Amniotic stem cell (primary cell): Measurements from ENCODE around the gene NBAS.
A peak's percentile ranks its signal among the peaks of the same experiment; 100 is the strongest.

Experiments
- DNase-seq: peaks from one replicate; lab custom pipeline; 2025; lab: John Stamatoyannopoulos, UW

The NBAS gene

DNA sequence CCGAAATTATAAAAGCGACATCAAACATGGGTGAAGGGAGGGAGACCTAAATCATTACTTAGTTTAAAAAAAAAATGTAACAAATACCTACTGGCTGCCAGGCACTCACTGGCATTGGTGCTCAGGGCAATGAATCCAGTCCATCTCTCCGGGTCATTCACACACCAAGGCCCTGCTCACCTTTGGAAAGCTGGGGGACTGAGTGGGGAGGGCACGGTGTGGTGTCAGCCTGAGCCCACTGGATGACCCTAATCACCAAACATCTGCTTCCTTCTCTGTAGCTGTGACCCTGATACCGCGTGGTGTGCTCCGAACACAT, 30.2 kb upstream of the NBAS start:
- DNase-seq = no peak

DNA sequence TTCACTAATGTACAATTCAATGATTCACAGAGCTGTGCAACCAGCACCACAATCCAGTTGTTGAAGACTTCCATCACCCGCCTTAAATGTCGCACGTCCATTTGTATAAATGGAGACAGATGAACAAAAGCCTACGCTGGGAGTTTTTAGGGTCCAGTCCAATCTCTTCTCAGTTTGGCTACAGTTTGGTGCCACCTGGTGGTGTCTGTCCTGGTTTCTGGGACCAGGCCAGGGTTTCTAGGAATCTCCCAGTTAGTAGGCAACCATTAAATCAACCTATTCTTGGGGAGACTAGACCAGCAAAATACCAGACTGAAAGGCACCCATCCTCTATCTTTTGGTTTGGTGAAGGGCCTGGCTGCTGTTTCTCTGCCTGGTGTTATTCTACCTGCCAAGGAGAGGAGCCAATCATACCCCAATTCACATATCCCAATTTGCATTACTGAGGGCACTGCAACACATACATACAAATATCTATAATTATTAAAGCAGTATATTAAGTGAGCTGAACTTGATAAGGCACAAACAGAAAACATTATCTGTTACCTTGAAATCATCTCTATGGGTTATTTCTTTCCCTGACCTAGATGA, 27.3 kb upstream of the NBAS start:
- DNase-seq = peak; percentile 18

DNA sequence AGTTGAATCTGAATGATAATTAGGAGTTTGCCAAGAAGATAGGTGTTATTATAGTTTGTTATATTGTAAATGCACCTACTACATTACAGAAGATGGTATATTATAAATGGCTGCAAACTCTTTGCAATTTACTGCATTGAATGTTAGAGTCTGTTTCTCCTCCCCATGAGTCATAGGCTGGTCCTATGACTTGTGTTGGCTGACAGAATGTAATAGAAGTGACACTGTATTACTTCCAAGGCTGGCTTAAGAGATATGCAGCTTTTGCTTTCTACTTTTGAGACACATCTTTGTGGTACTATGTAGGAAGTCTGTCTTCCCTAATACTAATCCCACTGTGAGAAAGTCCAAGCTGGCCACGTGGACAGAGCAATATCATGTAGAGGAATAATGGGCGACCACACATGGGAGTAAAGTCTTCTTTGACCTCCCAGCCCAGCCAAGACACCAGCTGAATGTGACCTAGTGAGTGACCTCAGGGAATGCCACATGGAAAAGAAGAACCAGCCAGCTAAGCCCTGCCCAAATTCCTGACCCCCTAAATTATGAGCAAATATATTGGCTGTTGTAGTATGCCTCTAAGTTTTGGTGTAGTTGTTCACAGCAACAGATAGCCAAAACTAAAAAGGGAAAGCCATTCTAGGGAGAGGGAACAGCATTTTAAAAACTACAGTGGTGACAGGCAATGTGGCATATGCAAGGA, 23.8 kb upstream of the NBAS start:
- no peak for DNase-seq

DNA sequence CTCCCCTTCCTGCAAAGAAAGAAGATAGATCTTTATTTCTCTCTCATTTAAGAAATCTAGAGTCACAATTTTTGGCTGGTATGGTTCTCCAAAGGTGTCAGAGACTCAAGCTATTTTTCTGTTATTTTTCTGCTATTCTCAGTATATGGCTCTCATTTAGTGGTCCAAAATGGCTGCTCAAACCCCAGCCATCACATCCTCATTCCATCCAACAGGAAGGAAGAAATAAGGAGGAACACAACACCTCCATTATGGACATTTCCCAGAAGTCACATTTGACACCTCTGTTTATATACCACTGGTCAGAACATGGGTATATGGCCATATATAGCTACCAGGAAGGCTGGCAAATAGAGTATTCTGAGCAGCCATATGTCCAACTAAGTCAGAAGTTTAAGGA, 23.2 kb upstream of the NBAS start:
- no peak for DNase-seq

DNA sequence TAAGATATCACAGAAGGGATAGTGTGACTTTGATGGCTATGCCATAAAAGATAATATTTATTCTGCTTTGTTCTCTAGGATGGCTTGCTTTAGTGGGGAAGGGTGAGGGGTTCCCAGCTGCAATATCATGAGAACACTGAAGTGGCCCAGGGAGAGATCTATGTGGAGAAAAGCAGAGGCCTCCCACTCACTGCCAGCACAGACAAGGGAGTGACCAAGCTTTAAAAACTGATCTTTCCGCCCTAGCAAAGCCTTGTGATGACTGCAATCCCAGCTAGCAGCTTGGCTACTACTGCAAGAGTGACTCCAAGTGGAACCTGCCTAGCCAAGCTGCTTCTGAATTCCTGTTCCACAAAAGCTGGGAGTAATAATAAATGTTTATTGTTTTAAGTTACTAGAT, 22.7 kb upstream of the NBAS start:
- DNase-seq = no peak

GRCh38 chr2:15582710-15583357, 21.7 kb upstream of the NBAS start:
- no peak for DNase-seq

DNA sequence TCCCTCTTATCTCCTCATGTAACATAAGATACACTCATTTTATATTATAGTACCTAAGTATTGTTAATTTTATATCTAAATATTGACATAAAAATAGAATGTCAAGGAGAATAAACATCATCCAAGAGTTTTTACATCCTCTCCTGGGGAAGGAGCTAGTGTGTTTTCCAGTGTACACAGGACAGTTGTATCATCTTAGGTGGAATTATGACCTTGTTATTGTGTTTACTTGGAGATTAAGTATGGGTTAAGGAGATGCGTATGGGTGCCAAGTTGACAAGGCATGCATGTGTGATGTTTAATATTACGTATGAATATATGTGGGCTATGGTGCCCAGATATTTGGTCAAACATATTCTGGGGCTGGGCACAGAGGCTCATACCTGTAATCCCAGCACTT, 19.3 kb upstream of the NBAS start:
- DNase-seq = no peak

GRCh38 chr2:15579641-15580040, 18.5 kb upstream of the NBAS start:
- DNase-seq = no peak

GRCh38 chr2:15577071-15577735, 16.1 kb upstream of the NBAS start:
- peak; percentile 71 for DNase-seq

DNA sequence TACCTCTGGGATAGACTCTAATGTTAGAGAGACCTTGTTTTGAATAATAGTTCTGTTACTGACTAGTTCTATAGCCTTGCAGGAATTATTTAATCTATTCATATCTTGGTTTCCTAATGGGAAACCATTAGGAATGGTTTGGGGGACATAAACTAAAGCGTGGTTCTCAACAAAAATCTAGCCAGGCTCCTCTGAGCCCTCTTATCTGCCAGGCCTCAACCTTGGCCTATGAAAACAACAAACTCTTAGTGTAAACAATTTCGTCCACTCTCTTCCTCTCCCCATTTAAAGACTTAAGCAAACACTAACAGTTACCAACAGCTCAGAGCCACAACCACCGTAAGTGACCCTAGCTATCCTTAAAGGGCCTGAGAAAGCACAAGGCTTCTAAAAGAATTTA, 10.6 kb upstream of the NBAS start:
- no peak for DNase-seq

DNA sequence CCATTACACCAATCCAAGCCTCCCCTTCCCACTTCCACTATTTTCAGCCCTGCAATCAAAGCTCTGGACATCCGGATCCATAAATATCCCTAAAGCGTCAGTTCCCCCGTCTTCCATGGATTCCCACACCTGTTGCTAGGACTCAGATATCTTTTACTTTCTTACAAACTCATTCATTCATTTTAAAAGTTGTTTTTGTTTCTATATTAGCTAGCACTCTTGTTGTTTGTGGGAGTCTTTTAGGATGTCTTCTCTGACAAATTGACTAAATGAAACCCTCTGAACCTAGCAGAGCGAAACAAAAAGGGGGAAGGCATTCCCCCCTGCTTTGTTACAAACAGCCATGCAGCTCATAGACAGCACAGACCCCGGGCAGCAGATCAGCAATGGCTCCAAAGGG, 9.0 kb upstream of the NBAS start:
- no peak for DNase-seq

GRCh38 chr2:15568874-15569273, 7.7 kb upstream of the NBAS start:
- DNase-seq = no peak

- no peak for DNase-seq
Measured at GRCh38 chr2:15566912-15567311, 5.8 kb upstream of the NBAS start.

DNA sequence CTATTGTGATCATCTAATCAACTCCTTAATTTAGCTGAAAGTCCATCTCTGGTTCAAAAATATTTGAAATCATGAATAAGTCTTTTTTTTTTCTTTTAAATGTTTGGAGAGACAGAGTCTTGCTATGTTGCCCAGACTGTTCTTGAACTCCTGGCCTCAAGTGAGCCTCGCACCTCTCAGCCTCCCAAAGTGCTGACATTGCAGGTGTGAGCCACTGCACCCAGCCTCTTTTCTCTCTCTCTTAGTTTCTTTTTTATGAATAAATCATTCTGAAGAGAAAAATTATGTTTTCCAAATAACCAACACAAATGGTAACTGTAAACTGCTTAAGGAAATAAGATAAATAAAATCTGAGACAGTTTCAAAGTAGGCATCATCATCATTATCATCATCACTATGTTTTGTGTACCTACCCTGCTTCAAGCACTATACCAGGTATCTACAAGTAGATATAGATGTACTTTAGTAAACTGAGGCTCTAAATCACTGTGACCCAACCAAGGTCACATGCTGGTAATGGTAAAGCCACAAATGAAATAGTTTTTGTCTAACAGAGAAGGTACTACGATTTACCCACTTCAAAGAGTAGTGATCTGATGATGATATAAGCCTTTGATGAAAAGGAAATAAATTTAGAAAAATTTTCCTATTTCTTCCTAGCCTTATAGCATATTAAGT, 5.0 kb upstream of the NBAS start:
- no peak for DNase-seq

DNA sequence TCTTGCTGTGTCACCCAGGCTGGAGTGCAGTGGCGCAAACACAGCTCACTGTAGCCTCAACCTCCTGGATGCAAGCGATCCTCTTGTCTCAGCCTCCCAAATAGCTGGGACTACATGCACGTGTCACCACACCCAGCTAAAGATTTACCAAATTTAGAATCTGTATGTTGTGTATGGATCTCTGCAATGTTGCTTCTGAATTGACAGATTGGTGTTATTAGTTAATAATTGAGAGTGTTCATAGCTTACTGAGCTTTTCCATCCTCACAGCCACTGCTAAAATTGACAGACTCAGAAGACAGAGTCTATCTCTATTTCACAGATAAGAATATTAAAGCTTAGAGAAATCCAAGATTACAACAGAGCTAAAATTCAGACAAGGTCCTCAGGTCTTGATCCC, 4.3 kb upstream of the NBAS start:
- no peak for DNase-seq

GRCh38 chr2:15563227-15564100, 2.3 kb upstream of the NBAS start:
- no peak for DNase-seq

GRCh38 chr2:15562354-15563031, 1.4 kb upstream of the NBAS start:
- no peak for DNase-seq

- no peak for DNase-seq
Measured at GRCh38 chr2:15561574-15562344, 625 bp upstream of the NBAS start.

DNA sequence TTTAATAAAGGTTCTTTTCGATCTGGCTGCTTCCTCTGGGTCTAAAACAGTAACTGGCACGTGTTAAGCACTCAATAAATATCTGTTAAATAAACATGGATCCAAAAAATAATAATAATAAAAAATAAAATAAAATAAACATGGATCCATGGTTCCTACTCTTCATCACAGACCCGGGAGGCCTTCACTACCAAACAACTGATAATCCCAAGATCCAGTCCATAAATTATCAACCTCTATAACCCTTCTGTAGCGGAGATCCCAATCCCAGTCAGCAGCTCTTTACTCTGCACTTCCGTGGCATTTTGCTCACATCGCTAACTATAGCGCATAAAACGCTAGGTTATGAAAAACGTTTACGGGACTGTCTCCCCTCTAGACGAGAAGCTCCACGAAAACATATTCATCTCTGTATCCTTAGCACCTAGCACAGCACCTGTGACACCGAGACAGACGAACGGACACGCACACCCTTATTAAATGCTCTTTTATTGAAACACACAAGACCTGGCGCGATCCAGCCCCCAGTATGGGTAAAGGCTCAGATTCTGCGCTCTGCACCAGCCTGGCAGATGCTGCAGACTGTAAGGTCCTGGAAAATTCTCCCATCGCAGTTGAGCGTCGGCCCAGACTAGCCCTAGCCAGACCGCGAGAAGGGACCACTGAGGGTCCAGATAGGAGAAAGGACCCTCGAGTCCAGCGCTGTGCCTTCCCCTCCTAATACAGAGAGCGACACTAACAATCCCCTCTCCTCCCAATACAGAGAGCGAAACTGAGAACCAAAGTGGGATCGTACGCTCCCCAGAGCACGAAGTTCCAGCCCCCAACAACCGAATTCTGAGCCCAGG, 770 bp downstream of the NBAS start:
- peak; percentile 4 for DNase-seq
